Adrenal gland (tissue), 12 donors: ENCODE results near the gene TXNDC17. TPM values are rescaled to one million over a fixed set of nuclear protein-coding genes. Genes with fewer than 3 reads are reported as not detected.

ENCODE experiments used
- DNase-seq, 7 donors: peaks; one replicate each; pipeline ENCODE4 v3.0.0-alpha.2; 2019 to 2020
- H3K27ac ChIP-seq, 5 donors: fragments of 200-600 bp; sonication (generic) in 4 of 5; 1 replicate in 3 of 5; 2 replicates in 2 of 5; pipeline versions ENCODE4 v1.5.1 to v1.8.0; 2016 to 2020; ENCODE audit warnings: mild to moderate bottlenecking in 1 of 5
- H3K27me3 ChIP-seq: fragments of 200-600 bp; 2 replicates; pipeline ENCODE4 v1.8.0; 2021
- H3K36me3 ChIP-seq, 2 donors: fragments of 200-600 bp; replicated peaks in 1 of 2; 1 replicate in 1 of 2; 2 replicates in 1 of 2; pipeline versions ENCODE4 v1.5.1 to v1.8.0; 2018 to 2022
- H3K4me1 ChIP-seq, 2 donors: fragments of 200-600 bp; replicated peaks in 1 of 2; 1 replicate in 1 of 2; 2 replicates in 1 of 2; pipeline versions ENCODE4 v1.5.1 to v1.8.0; 2018 to 2021
- H3K4me3 ChIP-seq, 4 donors: fragments of 200-600 bp; sonication (generic) in 3 of 4; one replicate each; pipeline ENCODE4 v1.5.1; 2016 to 2018
- H3K9me3 ChIP-seq, 3 donors: fragments of 200-600 bp; sonication (generic) in 1 of 3; replicated peaks in 1 of 3; 1 replicate in 2 of 3; 2 replicates in 1 of 3; pipeline versions ENCODE4 v1.5.1 to v1.8.0; 2016 to 2021
- CTCF ChIP-seq, 6 experiments: fragments of 450-650 bp in 4 of 6; fragments of 200-600 bp in 2 of 6; sonication (generic) in 1 of 6; IDR thresholded peaks; 1 replicate in 5 of 6; 2 replicates in 1 of 6; pipeline versions ENCODE4 v1.5.1 to v1.8.0; 2016 to 2021; ENCODE audit warnings: antibody characterized with exemption in 6 of 6, mild to moderate bottlenecking in 2 of 6, moderate library complexity in 1 of 6
- POLR2A ChIP-seq, 2 donors: fragments of 450-650 bp; IDR thresholded peaks; one replicate each; pipeline ENCODE4 v1.6.1; 2017; ENCODE audit warnings: antibody characterized with exemption in 2 of 2, mild to moderate bottlenecking in 2 of 2, moderate library complexity in 1 of 2
- WGBS, 4 donors: extraction: QIAGEN DNeasy Blood & Tissue Kit in 2 of 4; methylation state at CpG; one replicate each; pipeline versions ENCODE4 v1.1.5 to v1.1.7; 2013 to 2017; 5-methylcytosine and 5-hydroxymethylcytosine counted together
- intact Hi-C, 2 donors: fragments of 100-400 bp; cut with DNase I; formaldehyde crosslinking; loops; one replicate each; pipeline versions ENCODE4 v1.14.1 to v1.15.0; 2022 to 2023
- polyA plus RNA-seq, 3 donors: library from polyadenylated mRNA; stranded (reverse); fragments of 200-250 nt in 2 of 3; fragments of 350-450 nt in 1 of 3; fragmentation: Illumina TruSeq in 1 of 3; extraction: RNeasy Lipid Tissue Mini Kit (QIAGEN cat#74804) in 1 of 3; gene quantifications; one replicate each; pipeline ENCODE4 v1.2.3, GENCODE V29; 2013 to 2014
- total RNA-seq, 9 donors: library from RNA; depleted of rRNA in 4 of 9; stranded (reverse); fragments of >200 nt in 4 of 9; fragments of 120-200 nt in 1 of 9; fragmentation: NEBNext Ultra II Directional in 1 of 9; extraction: Animal tissue kit (Norgen Biotek cat#: 25700) in 1 of 9; gene quantifications; one replicate each; pipeline versions ENCODE4 v1.1.0 to v1.2.4, GENCODE V29; 2013 to 2023
- donor health status: healthy with polysubstance abuse.
- donor health status: Bipolar disorder and iron deficiency.
- donor health status: DM: yes; HTN: yes; CAD: no.
- donor health status: DM: no; HTN: no; CAD: no.
- donor health status: DM: no; HTN: no; CAD: no.
- donor health status: DM: yes; HTN: yes; CAD: no.

The TXNDC17 gene
- total and polyA plus RNA-seq, 12 donors: 64.6 to 224 (median 132) TPM

GRCh38 chr17:6605142-6605541 is 35.7 kb upstream of the TXNDC17 start:
- H3K4me3 ChIP-seq: no peak overlapping the region
- H3K36me3 ChIP-seq: peaks cover 0 to 59% of the 10 kb centered on the region in 2 donors
- no peaks in the 10 kb centered on the region for H3K4me1 ChIP-seq
- intact Hi-C loops: no loop called here
- no peak for TF ChIP-seq POLR2A (IDR thresholded peaks at IDR 0.05)
- no peak for DNase-seq
- no peaks in the 10 kb centered on the region for H3K27me3 ChIP-seq
- H3K9me3 ChIP-seq: no peaks in the 10 kb centered on the region
- WGBS, 4 donors: 80 to 100% (median 92%) methylated on average over 1 to 6 of the region's 6 CpGs
- H3K27ac ChIP-seq: no peak overlapping the region

GRCh38 chr17:6608321-6608720 is 32.5 kb upstream of the TXNDC17 start:
- WGBS, 4 donors: 63 to 68% (median 68%) methylated on average over 3 of the region's 3 CpGs
- Histone ChIP-seq H3K4me3 (no peak overlapping the region), H3K4me1 (peaks cover 0 to 8% of the 10 kb centered on the region in 2 donors), H3K27ac (no peak overlapping the region), H3K9me3 (no peaks in the 10 kb centered on the region), H3K27me3 (no peaks in the 10 kb centered on the region), H3K36me3 (peaks cover 0 to 59% of the 10 kb centered on the region in 2 donors)
- TF ChIP-seq POLR2A (IDR thresholded peaks at IDR 0.05) (no peak), CTCF (IDR thresholded peaks at IDR 0.05) (no peak)
- DNase-seq: no peak
- intact Hi-C loops: no loop called here

- Histone ChIP-seq H3K9me3 (no peaks in the 10 kb centered on the region), H3K27ac (no peak overlapping the region), H3K4me1 (peaks cover 0 to 8% of the 10 kb centered on the region in 2 donors), H3K4me3 (no peak overlapping the region), H3K27me3 (no peaks in the 10 kb centered on the region), H3K36me3 (peaks cover 0 to 57% of the 10 kb centered on the region in 2 donors)
- intact Hi-C loops: no loop called here
- DNase-seq: no peak
- WGBS, 4 donors: 91 to 100% (median 97%) methylated on average over 5 of the region's 5 CpGs
- TF ChIP-seq POLR2A (IDR thresholded peaks at IDR 0.05) (no peak), CTCF (IDR thresholded peaks at IDR 0.05) (no peak)
Measured at GRCh38 chr17:6610011-6610410, 30.8 kb upstream of the TXNDC17 start.

GRCh38 chr17:6611231-6611630 is 29.6 kb upstream of the TXNDC17 start:
- 94 to 97% (median 96%) methylated on average over 4 of the region's 4 CpGs for WGBS, 4 donors
- TF ChIP-seq POLR2A (IDR thresholded peaks at IDR 0.05): no peak
- no peak for DNase-seq
- Histone ChIP-seq H3K9me3 (no peaks in the 10 kb centered on the region), H3K27ac (no peak overlapping the region), H3K4me1 (peaks cover 0 to 8% of the 10 kb centered on the region in 2 donors), H3K4me3 (no peak overlapping the region), H3K27me3 (no peaks in the 10 kb centered on the region), H3K36me3 (peaks cover 0 to 45% of the 10 kb centered on the region in 2 donors)
- intact Hi-C loops: no loop called here

- TF ChIP-seq CTCF (IDR thresholded peaks at IDR 0.05) (no peak), POLR2A (IDR thresholded peaks at IDR 0.05) (no peak)
- H3K9me3 ChIP-seq: no peaks in the 10 kb centered on the region
- intact Hi-C loops: no loop called here
- peaks cover 0 to 50% of the 10 kb centered on the region in 2 donors for H3K36me3 ChIP-seq
- DNase-seq: no peak
- H3K27ac ChIP-seq: no peak overlapping the region
- H3K27me3 ChIP-seq: no peaks in the 10 kb centered on the region
- H3K4me3 ChIP-seq: no peak overlapping the region
- WGBS, 4 donors: 96 to 97% (median 97%) methylated on average over 3 of the region's 3 CpGs
- H3K4me1 ChIP-seq: no peaks in the 10 kb centered on the region
Measured at GRCh38 chr17:6623941-6624340, 16.9 kb upstream of the TXNDC17 start.
